Measurements from ENCODE around the gene DECR2.

Gene DECR2

DNA sequence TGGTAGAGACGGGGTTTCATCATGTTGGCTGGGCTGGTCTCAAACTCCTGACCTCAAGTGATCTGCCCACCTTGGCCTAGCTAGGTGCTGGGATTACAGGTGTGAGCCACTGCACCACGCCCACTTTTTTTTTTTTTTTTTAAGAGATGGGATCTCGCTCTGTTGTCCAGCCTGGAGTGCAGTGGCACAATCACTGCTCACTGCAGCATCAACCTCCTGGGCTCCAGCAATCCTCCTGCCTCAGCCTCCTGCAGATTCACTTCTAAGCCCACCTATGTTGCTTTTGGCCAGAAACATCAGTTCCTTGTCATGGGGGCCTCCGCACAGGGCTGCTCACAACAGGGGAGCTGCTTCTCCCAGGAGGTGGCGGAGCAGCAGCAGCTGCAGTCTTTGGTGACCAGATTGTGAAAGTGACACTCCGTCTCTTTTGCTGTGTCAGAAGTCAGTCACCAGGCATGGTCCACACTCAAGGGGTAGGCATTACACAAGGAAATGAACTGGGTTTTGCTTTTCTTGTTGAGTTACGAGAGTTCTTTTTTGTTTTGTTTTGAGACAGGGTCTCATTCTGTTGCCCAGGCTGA, 9.1 kb upstream of the DECR2 start:
- TF ChIP-seq, protein P1, sequence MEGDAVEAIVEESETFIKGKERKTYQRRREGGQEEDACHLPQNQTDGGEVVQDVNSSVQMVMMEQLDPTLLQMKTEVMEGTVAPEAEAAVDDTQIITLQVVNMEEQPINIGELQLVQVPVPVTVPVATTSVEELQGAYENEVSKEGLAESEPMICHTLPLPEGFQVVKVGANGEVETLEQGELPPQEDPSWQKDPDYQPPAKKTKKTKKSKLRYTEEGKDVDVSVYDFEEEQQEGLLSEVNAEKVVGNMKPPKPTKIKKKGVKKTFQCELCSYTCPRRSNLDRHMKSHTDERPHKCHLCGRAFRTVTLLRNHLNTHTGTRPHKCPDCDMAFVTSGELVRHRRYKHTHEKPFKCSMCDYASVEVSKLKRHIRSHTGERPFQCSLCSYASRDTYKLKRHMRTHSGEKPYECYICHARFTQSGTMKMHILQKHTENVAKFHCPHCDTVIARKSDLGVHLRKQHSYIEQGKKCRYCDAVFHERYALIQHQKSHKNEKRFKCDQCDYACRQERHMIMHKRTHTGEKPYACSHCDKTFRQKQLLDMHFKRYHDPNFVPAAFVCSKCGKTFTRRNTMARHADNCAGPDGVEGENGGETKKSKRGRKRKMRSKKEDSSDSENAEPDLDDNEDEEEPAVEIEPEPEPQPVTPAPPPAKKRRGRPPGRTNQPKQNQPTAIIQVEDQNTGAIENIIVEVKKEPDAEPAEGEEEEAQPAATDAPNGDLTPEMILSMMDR (conservative IDR thresholded peaks at IDR 0.05; ENCODE audit: low read depth, low read length), result no peak
- H3K4me3 ChIP-seq (ENCODE audit: low read length), result no peak overlapping the region
- DNase-seq (ENCODE audit: low read depth), result no peak

DNA sequence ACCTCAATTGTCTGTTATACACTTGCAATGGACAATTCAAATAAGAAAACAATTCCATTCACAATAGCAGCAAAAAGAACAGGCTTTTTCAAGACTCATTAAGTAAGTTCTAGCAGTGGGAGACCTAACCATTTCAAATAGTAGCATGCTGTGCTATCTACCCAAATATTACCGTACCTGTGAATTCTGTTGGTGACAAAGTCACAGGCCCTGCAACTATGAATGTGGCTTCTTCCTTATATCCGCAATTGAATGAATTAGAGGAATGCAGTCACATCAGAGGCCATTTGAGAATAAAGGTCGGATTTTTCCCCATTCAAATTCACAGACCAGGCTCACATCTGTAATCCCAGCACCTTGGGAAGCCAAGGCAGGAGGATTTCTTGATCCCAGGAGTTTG, 5.5 kb upstream of the DECR2 start:
- TF ChIP-seq, protein P1 (conservative IDR thresholded peaks at IDR 0.05; ENCODE audit: low read depth, low read length), result no peak
- H3K4me3 ChIP-seq (ENCODE audit: low read length), result peak overlapping the region; percentile 50
- DNase-seq (ENCODE audit: low read depth), result no peak

DNA sequence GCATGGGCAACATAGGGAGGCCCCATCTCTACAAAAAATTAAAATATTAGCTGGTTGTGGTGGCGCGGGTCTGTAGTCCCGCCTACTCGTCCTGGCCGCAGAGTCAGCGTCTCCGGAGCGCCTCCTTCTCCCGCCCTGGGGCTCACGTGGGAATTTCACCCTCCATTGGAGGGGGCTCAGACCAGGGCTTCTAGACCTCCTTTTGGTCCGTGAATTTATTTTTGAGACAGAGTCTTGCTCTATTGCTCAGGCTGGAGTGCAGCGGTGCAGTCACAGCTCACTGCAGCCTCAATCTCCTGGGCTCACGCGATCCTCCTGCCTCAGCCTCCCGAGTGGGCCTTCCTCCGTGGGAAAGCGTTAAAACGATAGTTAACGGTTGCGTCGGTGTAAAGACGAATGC, 5.1 kb upstream of the DECR2 start:
- DNase-seq (ENCODE audit: low read depth), result no peak

DNA sequence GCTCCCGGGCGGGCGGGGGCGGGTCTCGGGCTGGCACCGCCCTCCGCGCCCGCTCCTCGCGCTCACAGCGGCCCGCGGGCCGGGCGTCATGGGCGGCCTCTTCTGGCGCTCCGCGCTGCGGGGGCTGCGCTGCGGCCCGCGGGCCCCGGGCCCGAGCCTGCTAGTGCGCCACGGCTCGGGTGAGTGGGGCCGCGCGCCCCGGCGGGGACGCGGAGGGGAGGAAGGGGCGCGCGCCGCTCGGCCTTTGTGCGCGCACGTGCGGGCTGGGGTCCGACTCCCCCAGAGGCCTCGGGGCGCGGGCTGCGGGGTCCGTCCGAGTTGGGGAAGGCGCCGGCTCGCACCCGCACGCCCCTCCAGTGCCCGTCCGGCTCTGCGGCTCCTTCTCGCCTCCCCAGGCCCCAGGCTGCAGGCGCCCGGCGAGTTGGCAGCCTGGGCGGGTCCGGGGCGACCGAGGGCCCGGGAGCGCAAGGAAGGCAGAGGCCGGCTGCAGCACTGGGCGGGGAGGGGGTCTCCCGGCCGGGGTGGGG, 4.5 kb upstream of the DECR2 start, which contains the start of gene NME4:
Gene NME4, plus strand, starts transcription at position 65 of the 527 bp plus-strand sequence. Its CDS starts 24 bp downstream, at position 89.
- peak within 1 kb of the TSS; percentile 50 for H3K4me3 ChIP-seq (ENCODE audit: low read length)
- TF ChIP-seq, protein P1 (conservative IDR thresholded peaks at IDR 0.05; ENCODE audit: low read depth, low read length), result no peak
- no peak for DNase-seq (ENCODE audit: low read depth)

More for the DNA sequence above, 5.1 kb upstream of the DECR2 start:
- TF ChIP-seq, protein P1 (conservative IDR thresholded peaks at IDR 0.05; ENCODE audit: low read depth, low read length), result no peak
- H3K4me3 ChIP-seq (ENCODE audit: low read length), result peak overlapping the region; percentile 50

DNA sequence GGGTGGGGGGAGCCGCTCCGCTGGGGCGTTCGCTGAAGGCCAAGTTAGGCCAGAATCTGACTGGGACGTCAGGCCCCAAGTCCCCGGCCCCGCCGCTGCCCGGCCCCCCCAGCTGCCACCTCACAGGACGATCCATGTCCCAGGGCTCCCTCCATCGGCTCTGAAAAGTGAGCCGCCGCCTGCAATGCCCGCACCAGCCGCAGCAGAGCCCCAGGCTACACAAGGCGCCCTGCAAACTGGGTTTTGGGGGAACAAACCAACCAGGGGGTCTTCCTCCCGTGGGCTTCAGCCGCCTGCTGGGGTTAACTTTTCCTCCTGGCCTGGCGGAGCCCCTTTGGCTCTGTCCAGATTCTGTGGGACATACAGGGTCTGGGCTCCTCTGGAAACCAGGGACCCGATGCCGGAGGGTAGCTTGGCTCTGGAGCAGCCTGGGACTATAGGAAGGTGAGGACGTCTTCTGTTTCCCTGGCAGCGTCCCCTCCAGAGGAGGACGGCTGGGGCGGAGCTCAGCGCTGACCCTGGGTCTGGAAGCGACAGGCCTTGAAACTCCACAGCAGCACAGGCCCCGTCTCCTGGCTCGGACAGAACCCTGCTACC, 3.9 kb upstream of the DECR2 start:
- peak overlapping the region; percentile 30 for H3K4me3 ChIP-seq (ENCODE audit: low read length)
- TF ChIP-seq, protein P1 (conservative IDR thresholded peaks at IDR 0.05; ENCODE audit: low read depth, low read length), result peak; percentile 46
- DNase-seq (ENCODE audit: low read depth), result no peak

DNA sequence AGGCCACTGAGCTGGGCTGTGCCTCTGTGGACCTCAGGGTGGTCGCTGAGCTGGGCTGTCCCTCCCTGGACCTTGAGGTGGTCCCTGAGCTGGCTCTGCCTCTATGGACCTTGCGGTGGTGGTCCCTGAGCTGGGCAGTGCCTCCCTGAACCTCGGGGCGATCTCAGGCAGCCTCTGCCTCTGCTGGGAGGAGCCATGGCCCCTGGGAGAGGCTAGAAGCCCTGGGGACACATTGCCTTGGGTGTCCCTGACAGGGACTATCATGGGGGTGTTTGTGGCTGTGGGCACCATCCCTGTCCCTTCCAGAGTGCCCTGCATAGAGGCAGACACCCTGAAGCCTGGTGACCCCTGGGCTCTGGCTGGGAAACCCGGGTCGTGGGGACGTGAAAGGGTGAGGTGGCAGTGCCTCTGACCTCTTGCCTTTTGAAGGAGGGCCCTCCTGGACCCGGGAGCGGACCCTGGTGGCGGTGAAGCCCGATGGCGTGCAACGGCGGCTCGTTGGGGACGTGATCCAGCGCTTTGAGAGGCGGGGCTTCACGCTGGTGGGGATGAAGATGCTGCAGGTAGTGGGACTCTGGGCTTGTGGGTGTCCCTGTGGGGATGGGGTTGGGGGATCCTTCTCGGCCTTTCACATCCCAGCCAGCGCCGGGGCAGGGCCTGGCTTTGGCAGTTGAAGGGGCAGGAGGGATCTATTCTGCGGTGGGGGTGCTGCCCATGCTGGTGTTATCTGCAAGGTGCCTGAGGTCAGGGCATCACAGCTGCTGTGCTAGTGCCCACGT, 2.9 kb upstream of the DECR2 start:
- no peak overlapping the region for H3K4me3 ChIP-seq (ENCODE audit: low read length)
- TF ChIP-seq, protein P1 (conservative IDR thresholded peaks at IDR 0.05; ENCODE audit: low read depth, low read length), result no peak
- no peak for DNase-seq (ENCODE audit: low read depth)
